ENCODE data around the gene AFM. TPM values are rescaled to one million over a fixed set of nuclear protein-coding genes. Genes with fewer than 3 reads are reported as not detected.

Gene AFM
- total and polyA plus RNA-seq, 2 of the 13 experiments (the other 11 are each of a cell fraction or from before 2014, with no cell fraction given): 0.13 to 1.8 TPM

DNA sequence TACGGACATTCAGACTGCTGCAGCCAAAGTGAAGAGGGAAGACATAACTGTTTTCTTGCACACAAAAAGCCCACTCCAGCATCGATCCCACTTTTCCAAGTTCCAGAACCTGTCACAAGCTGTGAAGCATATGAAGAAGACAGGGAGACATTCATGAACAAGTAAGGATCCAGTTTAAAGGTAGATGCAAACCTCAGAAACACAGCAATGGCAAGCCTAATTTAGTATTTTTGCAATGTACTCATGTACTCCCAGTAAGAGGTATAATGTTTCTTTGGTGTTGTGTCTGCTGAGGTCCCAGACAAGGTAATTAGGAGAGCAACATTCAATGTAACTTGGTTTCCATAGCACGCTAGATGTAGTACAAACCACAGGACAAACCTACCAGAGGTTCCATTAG, 40.9 kb upstream of the AFM start (continued):
- 0 out of 4 replicates have a peak, but pooled peaks of 1 of the 2 experiments have one; percentile 29 for TF ChIP-seq REST (IDR thresholded peaks at IDR 0.05; ENCODE audit: borderline replicate concordance in 1 of 2, low read depth in 1 of 2, low read length in 2 of 2)
- TF ChIP-seq ZNF331 (CRISPR knock-in tag; IDR thresholded peaks at IDR 0.05): 0 out of 2 replicates have a peak, but pooled peaks have one; percentile 6
- TF ChIP-seq POLR2A (IDR thresholded peaks at IDR 0.05; ENCODE audit: insufficient read depth in 1 of 2, low read depth in 2 of 2, low read length in 2 of 2): peak; percentile 33 to 69; a peak in 2 of 4 replicates
- TF ChIP-seq SMYD3 (CRISPR knock-in tag; IDR thresholded peaks at IDR 0.05): peak; percentile 65; the same call in 1 of the 2 replicates
- TF ChIP-seq, protein P1, sequence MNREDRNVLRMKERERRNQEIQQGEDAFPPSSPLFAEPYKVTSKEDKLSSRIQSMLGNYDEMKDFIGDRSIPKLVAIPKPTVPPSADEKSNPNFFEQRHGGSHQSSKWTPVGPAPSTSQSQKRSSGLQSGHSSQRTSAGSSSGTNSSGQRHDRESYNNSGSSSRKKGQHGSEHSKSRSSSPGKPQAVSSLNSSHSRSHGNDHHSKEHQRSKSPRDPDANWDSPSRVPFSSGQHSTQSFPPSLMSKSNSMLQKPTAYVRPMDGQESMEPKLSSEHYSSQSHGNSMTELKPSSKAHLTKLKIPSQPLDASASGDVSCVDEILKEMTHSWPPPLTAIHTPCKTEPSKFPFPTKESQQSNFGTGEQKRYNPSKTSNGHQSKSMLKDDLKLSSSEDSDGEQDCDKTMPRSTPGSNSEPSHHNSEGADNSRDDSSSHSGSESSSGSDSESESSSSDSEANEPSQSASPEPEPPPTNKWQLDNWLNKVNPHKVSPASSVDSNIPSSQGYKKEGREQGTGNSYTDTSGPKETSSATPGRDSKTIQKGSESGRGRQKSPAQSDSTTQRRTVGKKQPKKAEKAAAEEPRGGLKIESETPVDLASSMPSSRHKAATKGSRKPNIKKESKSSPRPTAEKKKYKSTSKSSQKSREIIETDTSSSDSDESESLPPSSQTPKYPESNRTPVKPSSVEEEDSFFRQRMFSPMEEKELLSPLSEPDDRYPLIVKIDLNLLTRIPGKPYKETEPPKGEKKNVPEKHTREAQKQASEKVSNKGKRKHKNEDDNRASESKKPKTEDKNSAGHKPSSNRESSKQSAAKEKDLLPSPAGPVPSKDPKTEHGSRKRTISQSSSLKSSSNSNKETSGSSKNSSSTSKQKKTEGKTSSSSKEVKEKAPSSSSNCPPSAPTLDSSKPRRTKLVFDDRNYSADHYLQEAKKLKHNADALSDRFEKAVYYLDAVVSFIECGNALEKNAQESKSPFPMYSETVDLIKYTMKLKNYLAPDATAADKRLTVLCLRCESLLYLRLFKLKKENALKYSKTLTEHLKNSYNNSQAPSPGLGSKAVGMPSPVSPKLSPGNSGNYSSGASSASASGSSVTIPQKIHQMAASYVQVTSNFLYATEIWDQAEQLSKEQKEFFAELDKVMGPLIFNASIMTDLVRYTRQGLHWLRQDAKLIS (CRISPR knock-in tag; IDR thresholded peaks at IDR 0.05): peak; percentile 95
- TF ChIP-seq, protein P2, sequence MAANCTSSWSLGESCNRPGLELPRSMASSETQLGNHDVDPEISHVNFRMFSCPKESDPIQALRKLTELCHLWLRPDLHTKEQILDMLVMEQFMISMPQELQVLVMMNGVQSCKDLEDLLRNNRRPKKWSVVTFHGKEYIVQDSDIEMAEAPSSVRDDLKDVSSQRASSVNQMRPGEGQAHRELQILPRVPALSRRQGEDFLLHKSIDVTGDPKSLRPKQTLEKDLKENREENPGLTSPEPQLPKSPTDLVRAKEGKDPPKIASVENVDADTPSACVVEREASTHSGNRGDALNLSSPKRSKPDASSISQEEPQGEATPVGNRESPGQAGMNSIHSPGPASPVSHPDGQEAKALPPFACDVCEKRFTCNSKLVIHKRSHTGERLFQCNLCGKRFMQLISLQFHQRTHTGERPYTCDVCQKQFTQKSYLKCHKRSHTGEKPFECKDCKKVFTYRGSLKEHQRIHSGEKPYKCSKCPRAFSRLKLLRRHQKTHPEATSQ (CRISPR knock-in tag; IDR thresholded peaks at IDR 0.05; ENCODE audit: borderline replicate concordance): 0 out of 2 replicates have a peak, but pooled peaks have one; percentile 9
- TF ChIP-seq ZNF547 (CRISPR knock-in tag; IDR thresholded peaks at IDR 0.05): no peak
- TF ChIP-seq, protein P3, sequence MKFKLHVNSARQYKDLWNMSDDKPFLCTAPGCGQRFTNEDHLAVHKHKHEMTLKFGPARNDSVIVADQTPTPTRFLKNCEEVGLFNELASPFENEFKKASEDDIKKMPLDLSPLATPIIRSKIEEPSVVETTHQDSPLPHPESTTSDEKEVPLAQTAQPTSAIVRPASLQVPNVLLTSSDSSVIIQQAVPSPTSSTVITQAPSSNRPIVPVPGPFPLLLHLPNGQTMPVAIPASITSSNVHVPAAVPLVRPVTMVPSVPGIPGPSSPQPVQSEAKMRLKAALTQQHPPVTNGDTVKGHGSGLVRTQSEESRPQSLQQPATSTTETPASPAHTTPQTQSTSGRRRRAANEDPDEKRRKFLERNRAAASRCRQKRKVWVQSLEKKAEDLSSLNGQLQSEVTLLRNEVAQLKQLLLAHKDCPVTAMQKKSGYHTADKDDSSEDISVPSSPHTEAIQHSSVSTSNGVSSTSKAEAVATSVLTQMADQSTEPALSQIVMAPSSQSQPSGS (CRISPR knock-in tag; IDR thresholded peaks at IDR 0.05): 0 out of 2 replicates have a peak, but pooled peaks have one; percentile 11
- TF ChIP-seq FOXM1 (CRISPR knock-in tag; IDR thresholded peaks at IDR 0.05): no peak
- peak; percentile 96 for TF ChIP-seq MLLT10 (CRISPR knock-in tag; IDR thresholded peaks at IDR 0.05)
- TF ChIP-seq RBFOX2 (IDR thresholded peaks at IDR 0.05; ENCODE audit: low read depth, low read length): peak; percentile 68; the same call in 1 of the 2 replicates
- TF ChIP-seq RBM22 (optimal IDR thresholded peaks at IDR 0.05; ENCODE audit: low read length): peak; percentile 68
- 0 out of 2 replicates have a peak, but pooled peaks have one; percentile 30 for TF ChIP-seq ZC3H13 (CRISPR knock-in tag; IDR thresholded peaks at IDR 0.05)
- peak; percentile 36; the same call in 1 of the 2 replicates for TF ChIP-seq TOPORS (CRISPR knock-in tag; IDR thresholded peaks at IDR 0.05)
- TF ChIP-seq, protein P4, sequence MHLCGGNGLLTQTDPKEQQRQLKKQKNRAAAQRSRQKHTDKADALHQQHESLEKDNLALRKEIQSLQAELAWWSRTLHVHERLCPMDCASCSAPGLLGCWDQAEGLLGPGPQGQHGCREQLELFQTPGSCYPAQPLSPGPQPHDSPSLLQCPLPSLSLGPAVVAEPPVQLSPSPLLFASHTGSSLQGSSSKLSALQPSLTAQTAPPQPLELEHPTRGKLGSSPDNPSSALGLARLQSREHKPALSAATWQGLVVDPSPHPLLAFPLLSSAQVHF (CRISPR knock-in tag; IDR thresholded peaks at IDR 0.05): peak; percentile 59; the same call in 1 of the 2 replicates
- no peak for TF ChIP-seq CENPX (CRISPR knock-in tag; IDR thresholded peaks at IDR 0.05)
- TF ChIP-seq MBD4 (IDR thresholded peaks at IDR 0.05; ENCODE audit: borderline replicate concordance, low read length): peak; percentile 14; the same call in 1 of the 2 replicates
- no peak for TF ChIP-seq ZNF468 (CRISPR knock-in tag; IDR thresholded peaks at IDR 0.05)
- no peak for TF ChIP-seq ZNF607 (CRISPR knock-in tag; IDR thresholded peaks at IDR 0.05; ENCODE audit: borderline replicate concordance)
- TF ChIP-seq ATF1 (CRISPR knock-in tag; IDR thresholded peaks at IDR 0.05): no peak
